Common myeloid progenitor, CD34-positive (primary cell): ENCODE measurements around the gene CCDC90B. TPM values are rescaled to one million over a fixed set of nuclear protein-coding genes. Genes with fewer than 3 reads are reported as not detected.

ENCODE experiments used
- CTCF ChIA-PET: fragments of 350-600 bp; sonication (Branson Sonifier 250); formaldehyde crosslinking; loops from one replicate; lab custom pipeline; 2021; ENCODE audit warnings: antibody characterized with exemption; lab: Charles Lee
- POLR2A ChIA-PET: fragments of 350-600 bp; sonication (Branson Sonifier 250); formaldehyde crosslinking; loops from one replicate; lab custom pipeline; 2021; ENCODE audit warnings: antibody characterized with exemption; lab: Charles Lee
- DNase-seq, 3 donors: peaks; one replicate each; pipeline versions ENCODE4 v3.0.0 to v3.0.0-alpha.2; 2013
- H3K27ac ChIP-seq, 2 experiments: 1 replicate in 1 of 2; 2 replicates in 1 of 2; pipeline ENCODE4 v1.7.0; 2013; ENCODE audit warnings: inconsistent platforms in 2 of 2, low read length in 2 of 2, mild to moderate bottlenecking in 2 of 2, low read depth in 1 of 2, moderate library complexity in 1 of 2; ENCODE audit not compliant: severe bottlenecking in 2 of 2, insufficient read depth in 1 of 2, poor library complexity in 1 of 2
- H3K27me3 ChIP-seq, 5 experiments: replicated peaks in 2 of 5; 1 replicate in 3 of 5; 2 replicates in 2 of 5; pipeline versions ENCODE4 v1.6.1 to v1.7.0; 2013; ENCODE audit warnings: low read length in 4 of 5, mild to moderate bottlenecking in 2 of 5, moderate library complexity in 2 of 5, inconsistent platforms in 1 of 5; ENCODE audit not compliant: insufficient read depth in 5 of 5, control insufficient read depth in 4 of 5
- H3K36me3 ChIP-seq, 4 experiments: 1 replicate in 2 of 4; 2 replicates in 2 of 4; pipeline versions ENCODE4 v1.6.1 to v1.7.0; 2013; ENCODE audit warnings: low read length in 3 of 4, control low read depth in 1 of 4, mild to moderate bottlenecking in 1 of 4; ENCODE audit not compliant: control insufficient read depth in 4 of 4, insufficient read depth in 4 of 4
- H3K4me1 ChIP-seq, 4 experiments: 1 replicate in 3 of 4; 2 replicates in 1 of 4; pipeline versions ENCODE4 v1.6.1 to v1.7.1; 2013; ENCODE audit warnings: low read length in 3 of 4, mild to moderate bottlenecking in 3 of 4, control low read depth in 1 of 4, inconsistent platforms in 1 of 4, moderate library complexity in 1 of 4; ENCODE audit not compliant: control insufficient read depth in 4 of 4, insufficient read depth in 4 of 4; ENCODE audit errors: control extremely low read depth in 1 of 4
- H3K4me3 ChIP-seq, 7 experiments: 1 replicate in 4 of 7; 2 replicates in 3 of 7; pipeline versions ENCODE4 v1.5.1 to v1.7.0; 2013; ENCODE audit warnings: mild to moderate bottlenecking in 7 of 7, low read length in 6 of 7, moderate library complexity in 6 of 7, inconsistent platforms in 2 of 7, low read depth in 2 of 7, control low read depth in 1 of 7; ENCODE audit not compliant: insufficient read depth in 4 of 7, control insufficient read depth in 1 of 7; ENCODE audit errors: extremely low read depth in 1 of 7
- H3K9me3 ChIP-seq, 5 experiments: 1 replicate in 4 of 5; 2 replicates in 1 of 5; pipeline versions ENCODE4 v1.6.1 to v1.7.1; 2013; ENCODE audit warnings: low read length in 4 of 5, mild to moderate bottlenecking in 2 of 5, inconsistent platforms in 1 of 5, low read depth in 1 of 5, moderate library complexity in 1 of 5; ENCODE audit not compliant: control insufficient read depth in 4 of 5, insufficient read depth in 2 of 5; ENCODE audit errors: control extremely low read depth in 1 of 5
- WGBS: methylation state at CpG from one replicate; pipeline ENCODE4 v1.1.5; 2013; ENCODE audit not compliant: insufficient coverage; 5-methylcytosine and 5-hydroxymethylcytosine counted together
- polyA plus RNA-seq: library from polyadenylated mRNA; unstranded; fragments of 120-200 nt; gene quantifications from one replicate; pipeline ENCODE4 v1.2.1, GENCODE V29; 2013

Gene CCDC90B, protein sequence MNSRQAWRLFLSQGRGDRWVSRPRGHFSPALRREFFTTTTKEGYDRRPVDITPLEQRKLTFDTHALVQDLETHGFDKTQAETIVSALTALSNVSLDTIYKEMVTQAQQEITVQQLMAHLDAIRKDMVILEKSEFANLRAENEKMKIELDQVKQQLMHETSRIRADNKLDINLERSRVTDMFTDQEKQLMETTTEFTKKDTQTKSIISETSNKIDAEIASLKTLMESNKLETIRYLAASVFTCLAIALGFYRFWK
- polyA plus RNA-seq, result 74.0 TPM

- POLR2A ChIA-PET, result interaction anchor here (0.6 to 1.4 kb wide), 4 partner anchors 63 to 384 kb away, joined by 3 read pairs; partner anchors contain the start of genes DDIAS and RAB30
- peak; percentile 98 to 99 (median 99) for DNase-seq
- H3K27me3 ChIP-seq, result no peaks in the 10 kb centered on the region
- CTCF ChIA-PET, result interaction anchor here (0.8 to 1.2 kb wide), 3 partner anchors 9 to 130 kb away, joined by 3 to 4 read pairs (median 3); no protein-coding TSS in a partner anchor
- WGBS, result 0% methylated on average over 44 of the region's 55 CpGs
- H3K4me1 ChIP-seq, result peaks cover 7 to 29% (median 14%) of the 10 kb centered on the region in 4 experiments
- peak within 1 kb of the TSS; percentile 88 to 99 (median 96) for H3K4me3 ChIP-seq
- H3K27ac ChIP-seq, result peak within 1 kb of the TSS; percentile 96 to 98
- no peaks in the 10 kb centered on the region for H3K36me3 ChIP-seq
- no peaks in the 10 kb centered on the region for H3K9me3 ChIP-seq
These were observed at the start of gene CCDC90B for GRCh38 chr11:83285771-83286528. TSS of gene CCDC90B (minus strand) at chr11:83286367. CDS start at chr11:83285972, 395 bp downstream.

DNA sequence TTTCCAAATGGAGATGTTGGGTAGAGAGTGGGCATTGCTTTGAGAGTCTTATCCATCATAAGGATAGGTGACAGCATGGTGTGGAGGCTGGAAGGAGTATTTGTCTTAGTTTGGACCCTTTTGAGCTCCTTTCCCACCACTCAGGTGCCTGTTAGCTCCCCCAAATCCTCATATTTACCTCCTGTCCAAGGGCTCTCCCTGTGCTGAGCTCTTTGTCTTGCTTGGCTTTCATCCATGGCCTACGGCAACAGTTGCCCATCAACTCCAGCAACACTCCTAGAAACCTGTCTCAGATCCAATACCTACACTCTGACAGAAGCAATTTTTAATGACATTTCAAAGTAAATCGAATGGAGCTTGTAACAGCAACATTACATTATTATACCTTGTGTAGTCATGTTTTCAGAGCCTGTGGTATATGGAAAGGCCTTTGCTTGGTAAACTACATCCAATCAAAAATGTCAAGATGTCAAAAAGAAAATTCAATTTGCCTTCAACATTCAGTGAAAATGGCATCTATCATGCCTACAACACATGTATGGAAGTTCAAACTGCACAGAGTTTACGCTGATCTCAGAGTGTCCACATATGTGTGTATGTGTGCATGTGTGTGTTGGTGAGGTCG, 49.4 kb upstream of the CCDC90B start:
- Histone ChIP-seq H3K27ac (no peak overlapping the region), H3K9me3 (no peaks in the 10 kb centered on the region), H3K36me3 (no peaks in the 10 kb centered on the region), H3K4me1 (no peaks in the 10 kb centered on the region), H3K4me3 (no peak overlapping the region), H3K27me3 (no peaks in the 10 kb centered on the region)
- ChIA-PET CTCF (no interaction called here), POLR2A (no interaction called here)
- DNase-seq, result no peak
- 100% methylated on average over 2 of the region's 4 CpGs for WGBS

GRCh38 chr11:83330303-83330702, 44.1 kb upstream of the CCDC90B start:
- 82% methylated on average over 1 of the region's 2 CpGs for whole genome bisulfite sequencing
- H3K9me3 ChIP-seq, result peaks cover 0 to 2% (median 0%) of the 10 kb centered on the region in 5 experiments
- no peaks in the 10 kb centered on the region for H3K4me1 ChIP-seq
- H3K27me3 ChIP-seq, result no peaks in the 10 kb centered on the region
- H3K27ac ChIP-seq, result no peak overlapping the region
- ChIA-PET POLR2A (no interaction called here), CTCF (no interaction called here)
- no peak overlapping the region for H3K4me3 ChIP-seq
- no peak for DNase-seq
- H3K36me3 ChIP-seq, result no peaks in the 10 kb centered on the region

DNA sequence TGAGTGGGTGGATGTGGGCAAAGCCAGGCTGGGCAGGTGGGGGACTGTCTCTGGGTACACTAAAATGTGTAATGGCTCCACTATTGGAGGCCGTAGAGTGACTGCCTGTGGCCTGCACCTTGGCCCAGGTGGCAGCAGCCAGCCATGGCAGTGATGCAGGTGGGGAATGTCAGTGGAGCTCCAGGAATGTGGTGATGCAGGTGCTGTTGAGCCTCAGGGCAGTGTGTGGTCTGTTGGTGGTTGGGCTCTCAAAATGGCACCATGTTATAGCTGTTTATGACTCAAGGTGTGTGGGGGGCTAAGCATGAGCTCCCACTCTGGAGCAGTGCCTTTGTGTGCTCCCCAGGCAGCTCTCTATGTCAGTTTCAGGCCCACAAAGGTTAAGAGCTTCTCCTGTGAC, 40.2 kb upstream of the CCDC90B start:
- ChIA-PET CTCF (no interaction called here), POLR2A (no interaction called here)
- H3K9me3 ChIP-seq, result peaks cover 0 to 2% (median 0%) of the 10 kb centered on the region in 5 experiments
- no peaks in the 10 kb centered on the region for H3K4me1 ChIP-seq
- no peak for DNase-seq
- H3K27me3 ChIP-seq, result no peaks in the 10 kb centered on the region
- H3K36me3 ChIP-seq, result no peaks in the 10 kb centered on the region
- H3K27ac ChIP-seq, result no peak overlapping the region
- H3K4me3 ChIP-seq, result no peak overlapping the region
- 89% methylated on average over 1 of the region's 1 CpG for WGBS

DNA sequence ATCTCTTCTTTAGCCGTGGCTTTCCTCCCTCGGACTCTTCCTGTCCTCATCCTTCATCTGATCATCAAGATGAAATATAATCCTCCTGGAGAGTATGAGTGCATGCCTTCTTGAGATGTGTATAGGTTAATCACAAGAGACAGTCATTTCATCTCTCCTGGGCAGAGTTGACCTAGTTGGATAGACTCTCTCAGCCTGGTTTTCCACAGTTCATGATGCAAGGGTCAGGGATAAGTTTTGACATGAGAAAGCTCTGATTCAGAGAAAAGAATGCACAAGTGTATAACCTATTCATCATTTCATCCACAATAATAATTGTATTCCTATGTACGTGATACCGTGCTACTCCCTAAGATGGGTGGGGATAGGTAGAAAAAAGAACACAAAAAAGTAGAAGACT, 33.2 kb upstream of the CCDC90B start:
- Histone ChIP-seq H3K9me3 (peaks cover 0 to 2% (median 0%) of the 10 kb centered on the region in 5 experiments), H3K27ac (no peak overlapping the region), H3K4me3 (no peak overlapping the region), H3K27me3 (no peaks in the 10 kb centered on the region), H3K36me3 (no peaks in the 10 kb centered on the region), H3K4me1 (no peaks in the 10 kb centered on the region)
- POLR2A ChIA-PET, result no interaction called here
- CTCF ChIA-PET, result no interaction called here
- DNase-seq, result no peak
- WGBS, result no CpG with 5 or more reads among the region's 4 CpGs

DNA sequence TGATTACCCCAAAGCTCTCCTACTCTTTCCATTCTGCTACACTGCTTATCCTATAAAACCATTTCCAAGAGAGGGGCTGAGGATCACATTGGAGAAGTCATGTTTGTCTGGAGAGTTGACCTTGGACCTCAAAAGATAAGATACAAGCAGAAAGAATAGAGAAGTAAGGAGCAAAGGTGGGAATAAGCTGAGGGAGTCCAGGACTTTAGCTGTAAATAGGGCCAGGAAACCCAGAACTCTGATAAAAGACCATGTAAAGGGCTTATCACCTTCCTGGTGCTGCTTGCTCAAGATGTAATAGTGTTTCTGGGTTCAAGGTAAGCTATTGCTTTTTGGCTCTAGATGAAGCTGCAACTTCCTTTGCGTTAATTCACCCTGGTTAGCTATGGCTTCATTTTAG, 32.8 kb upstream of the CCDC90B start:
- Histone ChIP-seq H3K9me3 (peaks cover 0 to 2% (median 0%) of the 10 kb centered on the region in 5 experiments), H3K36me3 (no peaks in the 10 kb centered on the region), H3K4me3 (no peak overlapping the region), H3K4me1 (no peaks in the 10 kb centered on the region), H3K27ac (no peak overlapping the region), H3K27me3 (no peaks in the 10 kb centered on the region)
- ChIA-PET CTCF (no interaction called here), POLR2A (no interaction called here)
- no CpG with 5 or more reads among the region's 1 CpG for WGBS
- DNase-seq, result no peak
